ENCODE results near the gene MTIF3. TPM values are rescaled to one million over a fixed set of nuclear protein-coding genes. Genes with fewer than 3 reads are reported as not detected.

Gene MTIF3
- polyA plus RNA-seq, 1 donor from 2014 or later = 66.5 TPM

- no peaks in the 10 kb centered on the region for H3K36me3 ChIP-seq (ENCODE audit: insufficient read depth, low read length)
- no peak overlapping the region for H2AFZ ChIP-seq (ENCODE audit: low read depth, low read length)
- TF ChIP-seq MXI1 (conservative IDR thresholded peaks at IDR 0.05; ENCODE audit: poor library complexity, severe bottlenecking) = no peak
- no peak for TF ChIP-seq RAD21 (conservative IDR thresholded peaks at IDR 0.05)
- TF ChIP-seq POLR2AphosphoS5 (IDR thresholded peaks at IDR 0.05) = no peak
- TF ChIP-seq REST (IDR thresholded peaks at IDR 0.05; ENCODE audit: borderline replicate concordance) = no peak
- TF ChIP-seq SMC3 (conservative IDR thresholded peaks at IDR 0.05; ENCODE audit: poor library complexity) = no peak
- TF ChIP-seq, protein P1, sequence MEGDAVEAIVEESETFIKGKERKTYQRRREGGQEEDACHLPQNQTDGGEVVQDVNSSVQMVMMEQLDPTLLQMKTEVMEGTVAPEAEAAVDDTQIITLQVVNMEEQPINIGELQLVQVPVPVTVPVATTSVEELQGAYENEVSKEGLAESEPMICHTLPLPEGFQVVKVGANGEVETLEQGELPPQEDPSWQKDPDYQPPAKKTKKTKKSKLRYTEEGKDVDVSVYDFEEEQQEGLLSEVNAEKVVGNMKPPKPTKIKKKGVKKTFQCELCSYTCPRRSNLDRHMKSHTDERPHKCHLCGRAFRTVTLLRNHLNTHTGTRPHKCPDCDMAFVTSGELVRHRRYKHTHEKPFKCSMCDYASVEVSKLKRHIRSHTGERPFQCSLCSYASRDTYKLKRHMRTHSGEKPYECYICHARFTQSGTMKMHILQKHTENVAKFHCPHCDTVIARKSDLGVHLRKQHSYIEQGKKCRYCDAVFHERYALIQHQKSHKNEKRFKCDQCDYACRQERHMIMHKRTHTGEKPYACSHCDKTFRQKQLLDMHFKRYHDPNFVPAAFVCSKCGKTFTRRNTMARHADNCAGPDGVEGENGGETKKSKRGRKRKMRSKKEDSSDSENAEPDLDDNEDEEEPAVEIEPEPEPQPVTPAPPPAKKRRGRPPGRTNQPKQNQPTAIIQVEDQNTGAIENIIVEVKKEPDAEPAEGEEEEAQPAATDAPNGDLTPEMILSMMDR (IDR thresholded peaks at IDR 0.05; ENCODE audit: poor library complexity, severe bottlenecking) = no peak
- TF ChIP-seq TAF1 (IDR thresholded peaks at IDR 0.05; ENCODE audit: low read depth) = no peak
- TF ChIP-seq EP300 (conservative IDR thresholded peaks at IDR 0.05; ENCODE audit: poor library complexity, severe bottlenecking) = no peak
- TF ChIP-seq EZH2 (IDR thresholded peaks at IDR 0.05; ENCODE audit: borderline replicate concordance, insufficient read depth, low read length, poor library complexity, severe bottlenecking) = no peak
- no peaks in the 10 kb centered on the region for H3K9me2 ChIP-seq (ENCODE audit: insufficient read depth, low read length)
- no peak overlapping the region for H3K27ac ChIP-seq (ENCODE audit: low read length)
- H4K20me1 ChIP-seq (ENCODE audit: insufficient read depth) = no peaks in the 10 kb centered on the region
- no peaks in the 10 kb centered on the region for H3K9me3 ChIP-seq (ENCODE audit: low read length)
- no peak overlapping the region for H3K9ac ChIP-seq (ENCODE audit: low read length)
- peaks cover 9% of the 10 kb centered on the region for H3K79me2 ChIP-seq (replicated peaks; ENCODE audit: insufficient read depth, low read length)
- H3K27me3 ChIP-seq (ENCODE audit: insufficient read depth, low read depth, low read length) = no peaks in the 10 kb centered on the region
- no peaks in the 10 kb centered on the region for H3F3A ChIP-seq (ENCODE audit: insufficient read depth, low read length, poor library complexity, severe bottlenecking)
- no peak overlapping the region for H3K4me3 ChIP-seq (ENCODE audit: low read length)
- no peak overlapping the region for H3K4me2 ChIP-seq (ENCODE audit: low read length)
Observed at GRCh38 chr13:27442071-27442647, 8.2 kb downstream of the MTIF3 start.

DNA sequence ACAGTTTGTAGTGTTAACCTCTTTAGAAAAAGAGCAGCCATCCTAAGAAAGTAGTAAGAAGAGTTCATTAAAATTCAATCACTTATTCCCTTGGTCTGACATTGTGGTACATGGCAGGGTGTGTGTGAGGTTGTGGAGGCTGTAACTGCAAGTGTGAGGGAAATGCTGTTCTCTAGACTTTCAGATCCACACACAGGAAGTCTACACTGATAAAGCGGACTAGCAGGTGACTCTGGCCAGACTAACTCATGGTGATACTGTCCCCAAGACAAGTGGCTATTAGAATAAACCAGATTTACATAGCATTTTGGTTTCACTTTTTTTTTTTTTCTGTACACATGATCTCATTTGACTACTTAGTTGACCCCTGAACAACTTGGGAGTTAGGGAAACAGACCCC, 10.0 kb downstream of the MTIF3 start:
- no peak overlapping the region for H2AFZ ChIP-seq (ENCODE audit: low read depth, low read length)
- H3K27me3 ChIP-seq (ENCODE audit: insufficient read depth, low read depth, low read length) = no peaks in the 10 kb centered on the region
- H3K4me2 ChIP-seq (ENCODE audit: low read length) = no peak overlapping the region
- no peak overlapping the region for H3K27ac ChIP-seq (ENCODE audit: low read length)
- no peak overlapping the region for H3K9ac ChIP-seq (ENCODE audit: low read length)
- no peaks in the 10 kb centered on the region for H3K9me3 ChIP-seq (ENCODE audit: low read length)
- no peaks in the 10 kb centered on the region for H3K36me3 ChIP-seq (ENCODE audit: insufficient read depth, low read length)
- TF ChIP-seq, protein P1 (IDR thresholded peaks at IDR 0.05; ENCODE audit: poor library complexity, severe bottlenecking) = no peak
- TF ChIP-seq RAD21 (conservative IDR thresholded peaks at IDR 0.05) (no peak), SMC3 (conservative IDR thresholded peaks at IDR 0.05; ENCODE audit: poor library complexity) (no peak), MXI1 (conservative IDR thresholded peaks at IDR 0.05; ENCODE audit: poor library complexity, severe bottlenecking) (no peak), EZH2 (IDR thresholded peaks at IDR 0.05; ENCODE audit: borderline replicate concordance, insufficient read depth, low read length, poor library complexity, severe bottlenecking) (no peak), REST (IDR thresholded peaks at IDR 0.05; ENCODE audit: borderline replicate concordance) (no peak), POLR2AphosphoS5 (IDR thresholded peaks at IDR 0.05) (no peak), TAF1 (IDR thresholded peaks at IDR 0.05; ENCODE audit: low read depth) (no peak)
- peaks cover 2% of the 10 kb centered on the region for H3K79me2 ChIP-seq (replicated peaks; ENCODE audit: insufficient read depth, low read length)
- no peaks in the 10 kb centered on the region for H3K9me2 ChIP-seq (ENCODE audit: insufficient read depth, low read length)
- H4K20me1 ChIP-seq (ENCODE audit: insufficient read depth) = no peaks in the 10 kb centered on the region
- no peaks in the 10 kb centered on the region for H3F3A ChIP-seq (ENCODE audit: insufficient read depth, low read length, poor library complexity, severe bottlenecking)
- no peak overlapping the region for H3K4me3 ChIP-seq (ENCODE audit: low read length)

Measured in neural cell (in vitro differentiated cells).